HCT116 (cell line): ENCODE data around the gene CPSF4L.

Experiments
- ATF3 ChIP-seq: IDR thresholded peaks from 2 replicates; pipeline ENCODE4 v1.6.1; 2012
- CBX3 ChIP-seq: IDR thresholded peaks from 2 replicates; pipeline ENCODE4 v1.6.1; 2012; ENCODE audit warnings: low read depth
- CTCF ChIP-seq, 3 experiments: fragments of 200-600 bp in 1 of 3; sonication (generic) in 1 of 3; IDR thresholded peaks in 2 of 3; conservative IDR thresholded peaks in 1 of 3; 2 replicates each; pipeline ENCODE4 v1.5.1; 2012 to 2017; ENCODE audit warnings: low read depth in 2 of 3, low read length in 2 of 3, antibody characterized with exemption in 1 of 3, borderline replicate concordance in 1 of 3, control low read depth in 1 of 3, mild to moderate bottlenecking in 1 of 3, mixed read lengths in 1 of 3, mixed run types in 1 of 3, moderate library complexity in 1 of 3; ENCODE audit not compliant: insufficient read depth in 1 of 3
- REST ChIP-seq: IDR thresholded peaks from 2 replicates; pipeline ENCODE4 v1.6.1; 2012; ENCODE audit warnings: low read depth
- SIN3A ChIP-seq: IDR thresholded peaks from 2 replicates; pipeline ENCODE4 v1.6.1; 2012; ENCODE audit warnings: low read depth
- YY1 ChIP-seq: IDR thresholded peaks from 2 replicates; pipeline ENCODE4 v1.6.1; 2011; ENCODE audit warnings: low read length, low read depth, moderate library complexity, mild to moderate bottlenecking; ENCODE audit not compliant: insufficient replicate concordance; ENCODE audit errors: extremely low read depth
- TF ChIP-seq, protein P1 (sequence below): IDR thresholded peaks from 2 replicates; pipeline ENCODE4 v1.6.1; 2011; ENCODE audit warnings: mild to moderate bottlenecking, low read length, moderate library complexity; ENCODE audit not compliant: insufficient replicate concordance; ENCODE audit errors: extremely low read depth

DNA sequence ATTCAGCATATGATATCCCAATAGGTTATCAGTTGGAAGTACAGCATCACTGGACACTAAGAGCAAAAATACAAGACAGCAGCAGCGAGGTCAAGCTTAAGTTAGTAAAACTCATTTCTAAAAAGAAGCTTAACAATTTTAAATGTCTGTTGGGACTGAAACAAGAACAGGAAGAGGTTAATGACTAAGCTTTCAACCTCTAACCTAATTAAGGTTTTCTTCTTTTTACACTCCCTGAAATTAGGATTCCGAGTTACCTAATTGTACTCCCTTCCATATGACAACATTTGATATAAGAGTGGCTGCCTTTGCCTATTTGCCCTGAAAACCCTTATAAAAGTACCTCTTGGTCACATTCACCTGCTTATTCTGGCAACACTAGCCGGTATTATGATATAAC, 34.3 kb downstream of the CPSF4L start:
- TF ChIP-seq, protein P1, sequence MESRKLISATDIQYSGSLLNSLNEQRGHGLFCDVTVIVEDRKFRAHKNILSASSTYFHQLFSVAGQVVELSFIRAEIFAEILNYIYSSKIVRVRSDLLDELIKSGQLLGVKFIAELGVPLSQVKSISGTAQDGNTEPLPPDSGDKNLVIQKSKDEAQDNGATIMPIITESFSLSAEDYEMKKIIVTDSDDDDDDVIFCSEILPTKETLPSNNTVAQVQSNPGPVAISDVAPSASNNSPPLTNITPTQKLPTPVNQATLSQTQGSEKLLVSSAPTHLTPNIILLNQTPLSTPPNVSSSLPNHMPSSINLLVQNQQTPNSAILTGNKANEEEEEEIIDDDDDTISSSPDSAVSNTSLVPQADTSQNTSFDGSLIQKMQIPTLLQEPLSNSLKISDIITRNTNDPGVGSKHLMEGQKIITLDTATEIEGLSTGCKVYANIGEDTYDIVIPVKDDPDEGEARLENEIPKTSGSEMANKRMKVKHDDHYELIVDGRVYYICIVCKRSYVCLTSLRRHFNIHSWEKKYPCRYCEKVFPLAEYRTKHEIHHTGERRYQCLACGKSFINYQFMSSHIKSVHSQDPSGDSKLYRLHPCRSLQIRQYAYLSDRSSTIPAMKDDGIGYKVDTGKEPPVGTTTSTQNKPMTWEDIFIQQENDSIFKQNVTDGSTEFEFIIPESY, result no peak
- TF ChIP-seq CBX3 (no peak), ATF3 (no peak), CTCF (IDR thresholded peaks at IDR 0.05 in 2 of 3, conservative IDR thresholded peaks at IDR 0.05 in 1 of 3; ENCODE audit: borderline replicate concordance in 1 of 3, insufficient read depth in 1 of 3, low read depth in 2 of 3, low read length in 2 of 3) (no peak), YY1 (no peak), REST (no peak), SIN3A (no peak)
